GM12891 (cell line): ENCODE data around the gene ANKRD55.
"Not testable (repeated sequence)": the region's sequence is repeated elsewhere in the genome, so short reads cannot be mapped to it uniquely, and the experiment has no call there.

Experiments
- POLR2A ChIP-seq: IDR thresholded peaks from 2 replicates; pipeline ENCODE4 v1.6.1; 2011; ENCODE audit warnings: low read depth, low read length, control low read depth
- POLR2AphosphoS5 ChIP-seq: IDR thresholded peaks from 2 replicates; pipeline ENCODE4 v1.6.1; 2011; ENCODE audit warnings: low read depth, low read length, control low read depth
- POU2F2 ChIP-seq: IDR thresholded peaks from 2 replicates; pipeline ENCODE4 v1.6.1; 2011; ENCODE audit warnings: low read depth, mild to moderate bottlenecking, control low read depth, low read length, moderate library complexity
- SPI1 ChIP-seq: IDR thresholded peaks from 2 replicates; pipeline ENCODE4 v1.6.1; 2011; ENCODE audit warnings: low read depth, low read length, control low read depth
- TAF1 ChIP-seq: IDR thresholded peaks from 2 replicates; pipeline ENCODE4 v1.6.1; 2011; ENCODE audit warnings: low read depth, low read length, control low read depth

DNA sequence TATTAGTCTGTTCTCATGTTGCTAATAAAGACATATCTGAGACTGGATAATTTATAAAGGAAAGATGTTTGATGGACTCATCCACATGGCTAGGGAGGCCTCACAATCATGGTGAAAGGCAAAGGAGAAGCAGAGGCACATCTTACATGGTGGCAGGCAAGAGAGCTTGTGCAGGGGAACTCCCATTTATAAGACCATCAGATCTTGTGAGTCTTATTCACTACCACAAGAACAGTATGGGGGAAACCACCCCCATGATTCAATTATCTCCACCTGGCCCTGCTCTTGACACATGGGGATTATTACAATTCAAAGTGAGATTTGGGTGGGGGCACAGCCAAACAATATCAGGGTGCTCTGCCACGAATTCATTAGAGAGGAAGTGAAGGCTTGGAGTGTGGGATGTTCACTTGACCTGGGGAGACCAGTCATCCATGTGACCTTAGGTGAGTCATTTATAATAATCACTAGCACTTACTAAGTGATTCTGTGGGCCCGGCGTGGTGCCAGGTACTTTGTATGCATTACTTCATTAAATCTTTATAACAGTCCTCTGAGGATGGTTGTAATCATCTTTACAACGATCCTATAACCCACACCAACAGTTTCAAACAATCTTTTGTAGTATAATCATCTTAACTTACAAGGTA is 19.1 kb downstream of the ANKRD55 start:
- not testable (repeated sequence) for TF ChIP-seq TAF1, POLR2AphosphoS5, POLR2A, SPI1, POU2F2
